ENCODE data around the gene ULK4.

The ULK4 gene

GRCh38 chr3:41338276-41338675, 623.6 kb downstream of the ULK4 start:
- Histone ChIP-seq H3F3A (ENCODE audit: insufficient read depth) (no peaks in the 10 kb centered on the region), H3K27ac (ENCODE audit: low read depth, low read length) (no peak overlapping the region), H3K36me3 (ENCODE audit: low read length) (no peaks in the 10 kb centered on the region), H2AFZ (ENCODE audit: low read depth, low read length, severe bottlenecking) (no peak overlapping the region), H3K4me2 (ENCODE audit: low read depth, low read length, poor library complexity, severe bottlenecking) (no peak overlapping the region), H3K9me2 (replicated peaks; ENCODE audit: insufficient read depth, low read length) (no peaks in the 10 kb centered on the region), H4K20me1 (ENCODE audit: low read depth, low read length) (no peaks in the 10 kb centered on the region), H3K4me3 (ENCODE audit: insufficient read depth, low read length, poor library complexity, severe bottlenecking) (no peak overlapping the region), H3K9ac (ENCODE audit: low read length) (no peak overlapping the region), H3K27me3 (ENCODE audit: low read length) (no peaks in the 10 kb centered on the region), H3K79me2 (ENCODE audit: insufficient read depth, low read length) (no peaks in the 10 kb centered on the region), H3K9me3 (ENCODE audit: insufficient read depth, low read length) (no peaks in the 10 kb centered on the region)
- no peak for TF ChIP-seq EZH2phosphoT487 (conservative IDR thresholded peaks at IDR 0.05; ENCODE audit: low read length)
- TF ChIP-seq CTCF (IDR thresholded peaks at IDR 0.05; ENCODE audit: insufficient read depth, low read length, poor library complexity, severe bottlenecking), result no peak

GRCh38 chr3:41334426-41334825, 627.5 kb downstream of the ULK4 start:
- Histone ChIP-seq H4K20me1 (ENCODE audit: low read depth, low read length) (no peaks in the 10 kb centered on the region), H3K9me2 (replicated peaks; ENCODE audit: insufficient read depth, low read length) (no peaks in the 10 kb centered on the region), H2AFZ (ENCODE audit: low read depth, low read length, severe bottlenecking) (no peak overlapping the region), H3K36me3 (ENCODE audit: low read length) (no peaks in the 10 kb centered on the region), H3F3A (ENCODE audit: insufficient read depth) (no peaks in the 10 kb centered on the region), H3K9ac (ENCODE audit: low read length) (no peak overlapping the region), H3K9me3 (ENCODE audit: insufficient read depth, low read length) (no peaks in the 10 kb centered on the region), H3K79me2 (ENCODE audit: insufficient read depth, low read length) (no peaks in the 10 kb centered on the region), H3K4me2 (ENCODE audit: low read depth, low read length, poor library complexity, severe bottlenecking) (no peak overlapping the region), H3K27me3 (ENCODE audit: low read length) (no peaks in the 10 kb centered on the region), H3K27ac (ENCODE audit: low read depth, low read length) (no peak overlapping the region), H3K4me3 (ENCODE audit: insufficient read depth, low read length, poor library complexity, severe bottlenecking) (no peak overlapping the region)
- TF ChIP-seq EZH2phosphoT487 (conservative IDR thresholded peaks at IDR 0.05; ENCODE audit: low read length), result no peak
- no peak for TF ChIP-seq CTCF (IDR thresholded peaks at IDR 0.05; ENCODE audit: insufficient read depth, low read length, poor library complexity, severe bottlenecking)

- no peaks in the 10 kb centered on the region for H3K9me3 ChIP-seq (ENCODE audit: insufficient read depth, low read length)
- H3K9me2 ChIP-seq (replicated peaks; ENCODE audit: insufficient read depth, low read length), result no peaks in the 10 kb centered on the region
- H3K27me3 ChIP-seq (ENCODE audit: low read length), result no peaks in the 10 kb centered on the region
- H3K79me2 ChIP-seq (ENCODE audit: insufficient read depth, low read length), result no peaks in the 10 kb centered on the region
- H3K4me2 ChIP-seq (ENCODE audit: low read depth, low read length, poor library complexity, severe bottlenecking), result no peak overlapping the region
- H3K27ac ChIP-seq (ENCODE audit: low read depth, low read length), result no peak overlapping the region
- no peak overlapping the region for H3K4me3 ChIP-seq (ENCODE audit: insufficient read depth, low read length, poor library complexity, severe bottlenecking)
- no peak for TF ChIP-seq CTCF (IDR thresholded peaks at IDR 0.05; ENCODE audit: insufficient read depth, low read length, poor library complexity, severe bottlenecking)
- TF ChIP-seq EZH2phosphoT487 (conservative IDR thresholded peaks at IDR 0.05; ENCODE audit: low read length), result no peak
- no peak overlapping the region for H3K9ac ChIP-seq (ENCODE audit: low read length)
- no peak overlapping the region for H2AFZ ChIP-seq (ENCODE audit: low read depth, low read length, severe bottlenecking)
- no peaks in the 10 kb centered on the region for H4K20me1 ChIP-seq (ENCODE audit: low read depth, low read length)
- no peaks in the 10 kb centered on the region for H3F3A ChIP-seq (ENCODE audit: insufficient read depth)
- no peaks in the 10 kb centered on the region for H3K36me3 ChIP-seq (ENCODE audit: low read length)
Measured at GRCh38 chr3:41331041-41331440, 630.9 kb downstream of the ULK4 start.

Measured in SU-DHL-6 (cell line).